Hematopoietic multipotent progenitor cell treated with erythropoietin and hydrocortisone succinate and interleukin-3 and kit ligand, for 4 days (in vitro differentiated cells): ENCODE measurements around the gene TMEM221.

ENCODE experiments used
- DNase-seq: peaks from one replicate; pipeline ENCODE4 v3.0.0-alpha.2; 2015

TMEM221 gene

DNA sequence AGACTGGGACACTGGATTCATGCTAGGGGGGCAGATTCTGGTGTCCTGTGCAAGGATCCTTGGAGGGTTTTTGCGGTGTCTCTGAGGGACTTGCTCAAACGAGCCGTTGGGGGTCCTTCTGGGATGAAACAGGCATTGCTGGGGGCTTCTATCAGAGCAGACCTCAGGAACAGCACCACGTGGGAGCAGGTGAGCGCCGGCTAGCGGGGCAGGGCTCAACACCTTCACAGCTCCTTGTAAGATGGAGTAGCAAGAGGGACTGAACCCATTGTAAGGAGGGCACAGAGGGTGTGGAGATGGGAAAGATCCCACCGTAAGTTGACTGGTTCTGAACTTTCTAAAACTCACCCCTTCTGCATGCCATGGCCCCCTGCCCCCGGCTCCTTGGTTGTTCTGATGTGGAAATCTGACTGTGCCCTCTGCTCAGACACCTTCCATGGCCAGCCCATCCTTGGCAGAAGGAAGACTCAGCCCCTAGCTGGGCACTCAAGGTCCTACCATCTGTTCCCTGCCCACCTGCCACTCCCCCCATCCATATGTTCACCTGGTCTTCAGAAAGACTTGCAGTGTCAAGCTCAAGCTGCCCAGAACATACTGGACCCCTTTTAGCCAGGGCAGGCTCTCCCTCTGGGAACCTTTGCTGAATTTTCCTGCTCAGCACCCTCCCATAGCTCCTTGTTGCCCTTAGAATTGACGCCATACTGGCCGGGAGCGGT lies 23.1 kb upstream of the TMEM221 start:
- no peak for DNase-seq

DNA sequence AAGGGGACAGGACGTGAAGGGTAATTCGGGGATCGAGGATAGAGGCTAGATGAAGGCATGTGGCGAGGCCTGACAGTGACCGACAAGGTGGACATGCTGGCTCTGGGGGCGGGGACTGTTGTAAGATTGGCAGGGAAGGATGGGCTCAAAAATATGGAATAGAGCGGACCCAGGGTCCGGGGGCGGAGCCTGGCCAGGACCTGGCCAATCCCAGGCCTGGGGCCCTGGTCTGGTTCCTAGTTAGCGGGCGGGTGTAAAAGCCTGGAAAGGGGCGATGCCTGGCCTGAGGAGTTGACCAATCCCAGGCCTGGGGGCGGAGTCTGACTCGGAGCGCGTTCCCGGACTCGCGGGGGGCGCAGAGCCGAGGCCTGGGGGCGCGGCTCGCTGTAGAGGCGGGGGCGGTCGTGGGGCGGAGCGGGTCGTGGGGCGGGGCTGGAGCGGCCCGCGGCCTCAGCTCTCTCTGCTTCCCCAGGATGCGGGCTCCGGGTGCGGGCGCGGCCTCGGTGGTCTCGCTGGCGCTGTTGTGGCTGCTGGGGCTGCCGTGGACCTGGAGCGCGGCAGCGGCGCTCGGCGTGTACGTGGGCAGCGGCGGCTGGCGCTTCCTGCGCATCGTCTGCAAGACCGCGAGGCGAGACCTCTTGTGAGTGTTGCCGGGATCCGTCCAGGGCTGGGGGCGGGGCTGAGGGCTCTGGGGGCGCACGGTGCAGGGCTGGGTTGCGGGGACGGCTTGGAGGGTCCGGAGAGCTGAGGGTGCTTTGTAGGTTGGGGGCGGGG lies 21.8 kb upstream of the TMEM221 start, which contains the start of gene SLC27A1:
TSS of gene SLC27A1 (plus strand) at position 457 of the 774 bp plus-strand sequence. CDS start at position 474, 17 bp downstream.
- peak; percentile 100 for DNase-seq

GRCh38 chr19:17469481-17470067 lies 21.1 kb upstream of the TMEM221 start:
- peak; percentile 97 for DNase-seq

- no peak for DNase-seq
These were observed 20.6 kb upstream of the TMEM221 start for GRCh38 chr19:17469092-17469480.

- DNase-seq, result no peak
These were observed 20.0 kb upstream of the TMEM221 start for GRCh38 chr19:17468302-17469091.

GRCh38 chr19:17467471-17468301 lies 19.2 kb upstream of the TMEM221 start:
- no peak for DNase-seq

DNA sequence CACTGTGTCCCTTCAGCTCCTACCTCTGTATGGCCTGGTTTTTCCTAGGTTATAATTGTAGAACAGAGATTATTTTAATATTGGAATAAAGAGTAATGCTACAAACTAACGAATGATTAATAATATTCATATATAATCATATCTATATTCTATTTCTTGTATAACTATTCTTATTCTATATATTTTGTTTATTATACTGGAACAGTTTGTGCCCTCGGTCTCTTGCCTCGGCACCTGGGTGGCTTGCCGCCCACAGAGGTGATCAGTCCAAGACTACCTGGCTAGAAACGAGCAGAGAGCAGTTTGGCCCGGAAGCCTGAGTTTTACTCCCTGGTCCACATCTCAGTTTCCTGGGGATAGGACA lies 18.0 kb upstream of the TMEM221 start:
- no peak for DNase-seq

DNA sequence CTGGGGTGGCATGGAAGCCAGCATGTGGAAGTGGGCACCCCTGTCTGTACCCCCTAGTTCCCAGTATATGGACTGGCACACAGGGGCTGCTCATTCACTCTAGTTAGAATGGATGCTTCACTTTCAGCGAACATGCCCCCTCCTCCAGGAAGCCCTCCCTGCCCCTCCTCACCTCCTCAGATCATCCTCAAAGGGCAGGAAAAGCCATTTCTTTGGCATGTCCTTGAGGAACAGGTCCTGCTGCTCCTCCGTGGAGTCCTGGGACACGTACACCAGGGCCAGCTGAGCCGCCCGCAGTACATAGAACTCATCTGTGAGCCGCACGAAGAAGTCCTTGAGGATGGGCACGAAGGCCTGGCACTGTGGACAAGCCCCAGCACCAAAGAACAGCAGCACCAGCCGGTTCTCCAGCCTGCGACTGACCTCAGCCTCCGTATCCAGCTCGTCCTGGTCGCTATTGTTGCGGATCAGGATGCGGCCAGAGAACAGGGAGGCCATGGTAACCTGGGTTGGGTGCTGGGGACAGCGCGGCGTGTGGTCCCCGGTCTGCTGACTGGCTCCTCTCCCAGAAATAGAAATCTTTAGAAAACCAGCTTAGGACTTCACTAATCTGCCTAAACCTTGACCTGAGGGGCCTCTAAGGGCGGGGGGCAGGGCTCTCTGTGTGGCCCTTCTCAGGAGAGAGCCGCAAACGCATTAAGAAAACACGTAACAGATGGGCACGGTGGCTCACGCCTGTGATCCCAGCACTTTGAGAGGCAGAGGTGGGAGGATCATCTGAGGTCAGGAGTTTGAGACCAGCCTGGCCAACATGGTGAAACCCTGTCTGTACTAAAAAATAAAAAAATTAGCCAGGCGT lies 12.1 kb upstream of the TMEM221 start, which contains the start of gene NXNL1:
TSS of gene NXNL1 (minus strand) at position 555 of the 859 bp plus-strand sequence. CDS start at position 498, 57 bp downstream.
- DNase-seq, result no peak

DNA sequence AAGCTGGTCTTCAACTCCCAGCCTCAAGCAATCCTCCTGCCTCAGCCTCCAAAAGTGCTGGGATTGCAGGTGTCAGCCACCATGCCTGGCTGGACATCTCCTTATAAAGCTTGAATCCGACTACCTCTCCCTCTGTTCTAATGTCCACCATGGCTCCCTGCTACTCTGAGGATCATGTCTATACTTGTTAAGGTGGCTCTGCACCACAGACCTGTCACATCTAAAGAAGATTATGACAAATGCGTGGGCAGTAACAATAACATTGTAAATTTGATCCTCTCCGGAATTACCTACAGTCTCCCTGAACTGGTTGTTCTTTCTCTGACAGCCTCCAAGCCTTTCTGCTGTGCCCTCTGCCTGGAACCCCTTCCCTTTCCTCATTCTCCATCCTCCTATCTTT lies 10.5 kb upstream of the TMEM221 start:
- no peak for DNase-seq

- DNase-seq, result no peak
These were observed 9.1 kb upstream of the TMEM221 start for GRCh38 chr19:17457616-17458015.

GRCh38 chr19:17456127-17456526 lies 7.7 kb upstream of the TMEM221 start:
- no peak for DNase-seq

DNA sequence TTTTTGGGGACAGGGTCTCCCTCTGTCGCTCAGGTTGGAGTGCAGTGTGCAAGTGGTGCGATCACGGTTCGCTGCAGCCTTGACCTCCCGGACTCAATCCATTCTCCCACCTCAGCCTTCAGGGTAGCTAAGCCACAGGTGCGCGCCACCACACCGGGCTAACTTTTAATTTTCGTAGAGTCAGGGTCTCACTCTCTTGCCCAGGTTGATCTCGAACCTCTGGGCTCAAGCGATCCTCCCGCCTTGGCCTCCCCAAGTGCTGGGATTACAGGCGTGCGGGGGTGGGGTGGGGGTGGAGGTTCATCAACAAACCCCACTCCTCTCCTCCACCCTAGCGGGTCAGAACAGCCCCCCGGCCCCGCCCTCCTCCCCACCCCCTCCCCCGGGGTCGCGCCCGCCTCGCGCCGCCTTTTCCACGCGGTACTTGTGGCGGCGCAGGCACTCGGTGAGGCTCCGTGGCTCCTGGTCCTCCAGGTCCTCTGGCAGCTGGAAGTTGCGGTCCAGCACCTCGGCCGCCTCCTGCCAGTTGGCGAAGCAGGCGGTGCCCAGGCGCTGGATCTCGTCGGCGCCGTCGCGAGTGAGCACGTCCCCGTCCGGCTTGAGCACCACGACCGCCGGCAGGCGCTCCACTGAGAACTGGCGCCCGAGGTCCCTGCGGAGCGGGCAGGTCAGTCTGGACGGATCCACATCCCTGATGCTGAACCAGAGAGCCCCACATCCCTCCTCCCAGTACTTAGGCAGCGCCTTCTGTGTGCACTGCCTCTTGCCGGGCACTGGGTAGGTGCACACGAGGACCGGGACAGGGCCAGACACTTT lies 7.0 kb upstream of the TMEM221 start:
- no peak for DNase-seq

DNA sequence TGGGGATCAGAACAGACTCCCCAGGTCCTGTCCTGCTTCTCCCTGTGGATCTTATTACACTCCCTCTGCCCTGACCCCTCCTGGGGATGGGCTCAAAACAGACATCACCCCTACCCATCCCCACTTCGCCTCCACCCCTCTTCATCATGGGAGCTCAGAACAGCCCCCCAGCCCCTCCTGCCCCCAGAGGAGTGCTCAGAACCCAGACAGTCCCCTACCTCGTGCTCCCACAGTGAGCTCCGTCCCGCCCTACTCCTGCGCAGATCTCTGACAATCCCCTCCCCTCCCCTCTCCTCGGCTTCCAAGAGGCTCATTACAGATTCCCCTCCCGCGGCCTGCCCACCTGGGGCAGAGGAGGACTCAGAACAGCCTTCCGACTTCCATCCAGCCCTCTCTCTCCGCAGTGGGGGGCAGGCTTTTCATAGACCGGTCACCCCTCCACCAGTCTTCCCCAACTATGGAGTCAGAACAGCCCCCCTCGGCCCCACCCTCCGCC lies 6.2 kb upstream of the TMEM221 start:
- DNase-seq, result no peak

DNA sequence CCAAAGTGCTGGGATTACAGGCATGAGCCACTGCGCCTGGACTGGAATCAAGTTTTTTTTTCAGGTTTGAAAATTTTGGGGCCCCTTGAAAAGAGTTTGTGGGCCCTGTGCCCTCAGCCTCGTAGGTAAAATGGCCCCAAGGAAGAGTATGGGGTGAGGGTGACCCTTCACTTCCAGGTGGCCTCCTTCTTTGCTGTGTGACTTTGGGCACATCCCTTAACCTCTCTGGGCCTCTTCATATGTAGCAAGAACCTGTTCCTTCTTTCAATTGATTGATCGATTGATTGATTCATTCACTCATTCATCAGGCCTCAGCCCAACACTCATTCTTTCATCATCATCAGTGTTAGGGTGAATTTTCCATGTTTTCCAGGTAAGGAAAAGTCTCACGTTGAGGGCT lies 3.4 kb upstream of the TMEM221 start:
- DNase-seq, result no peak

- DNase-seq, result peak; percentile 38
These were observed 2.0 kb upstream of the TMEM221 start for GRCh38 chr19:17450264-17451075.

- no peak for DNase-seq
These were observed 751 bp downstream of the TMEM221 start for GRCh38 chr19:17447704-17448130.

DNA sequence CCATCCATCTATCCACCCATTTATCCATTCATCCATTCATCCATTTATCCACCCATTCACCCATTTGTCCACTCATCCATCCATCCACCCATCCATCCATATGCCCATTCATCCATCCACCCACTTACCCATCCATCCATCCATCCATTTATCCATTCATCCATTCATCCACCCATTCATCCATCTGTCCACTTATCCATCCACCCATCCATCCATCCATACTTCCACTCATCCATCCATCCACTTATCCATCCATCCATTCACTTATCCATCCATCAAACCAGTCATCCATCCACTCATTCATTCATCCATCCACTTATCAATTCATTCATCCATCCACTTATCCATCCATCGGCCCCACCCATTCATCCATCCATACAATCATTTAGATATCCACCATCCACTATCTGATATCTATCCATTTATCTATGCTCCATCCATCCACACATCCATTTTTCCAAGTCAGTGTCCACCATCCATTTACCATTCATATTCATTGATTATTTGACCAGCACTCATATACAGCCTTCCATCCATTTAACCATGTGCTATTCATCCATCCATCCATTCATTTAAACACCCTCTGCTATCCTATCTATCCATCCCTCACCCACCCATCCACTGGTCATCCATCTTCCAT lies 2.8 kb downstream of the TMEM221 start:
- no peak for DNase-seq

GRCh38 chr19:17441241-17442021 lies 7.0 kb downstream of the TMEM221 start:
- DNase-seq, result peak; percentile 63
